ENCODE measurements around the gene PABPC3. TPM values are rescaled to one million over a fixed set of nuclear protein-coding genes. Genes with fewer than 3 reads are reported as not detected.

Gene PABPC3
- total and polyA plus RNA-seq, 2 donors (not counting 3 experiments of a cell fraction or from before 2014, with no cell fraction given): 0.07 to 0.31 TPM

GRCh38 chr13:25143706-25144105, 47.8 kb downstream of the PABPC3 start:
- Histone ChIP-seq H3K9ac (replicated peaks; ENCODE audit: extremely low read depth, insufficient read depth, low read length) (no peak overlapping the region), H2AFZ (ENCODE audit: low read depth, low read length) (no peak overlapping the region), H3K9me1 (replicated peaks; ENCODE audit: control insufficient read depth, extremely low read depth, insufficient read depth, low read length) (no peaks in the 10 kb centered on the region), H3K36me3 (ENCODE audit: control insufficient read depth in 2 of 2, extremely low read depth in 1 of 2, insufficient read depth in 2 of 2, low read length in 2 of 2) (no peaks in the 10 kb centered on the region), H3K4me2 (ENCODE audit: insufficient read depth, low read length) (no peak overlapping the region), H4K20me1 (replicated peaks; ENCODE audit: control insufficient read depth, extremely low read depth, insufficient read depth, low read length) (no peaks in the 10 kb centered on the region), H3K27ac (ENCODE audit: insufficient read depth, low read depth, low read length) (no peak overlapping the region), H3K4me3 (replicated peaks in 1 of 3; ENCODE audit: insufficient read depth in 1 of 3, low read depth in 1 of 3, low read length in 3 of 3) (no peak overlapping the region), H3K9me3 (replicated peaks; ENCODE audit: control insufficient read depth, insufficient read depth, low read length) (no peaks in the 10 kb centered on the region), H3K4me1 (ENCODE audit: control insufficient read depth, extremely low read depth, insufficient read depth, low read length) (no peaks in the 10 kb centered on the region), H3K79me2 (ENCODE audit: control insufficient read depth, insufficient read depth, low read length) (no peaks in the 10 kb centered on the region), H3K27me3 (ENCODE audit: control insufficient read depth in 2 of 2, insufficient read depth in 2 of 2, low read length in 2 of 2) (no peaks in the 10 kb centered on the region)
- CTCF ChIA-PET: interaction anchor here (1.3 kb wide), 1 partner anchor 29 kb away, joined by 4 read pairs; no protein-coding TSS in a partner anchor
- no TSS peak for BruUV-seq (replicated peaks)
- POLR2A ChIA-PET: no interaction called here
- TF ChIP-seq JUN (IDR thresholded peaks at IDR 0.05; ENCODE audit: borderline replicate concordance, insufficient read depth, insufficient read length, low read depth) (no peak), GATA2 (IDR thresholded peaks at IDR 0.05; ENCODE audit: insufficient read depth, insufficient read length, low read depth, low read length) (no peak)
- DNase-seq (ENCODE audit: low read depth, low spot score) (no peak), FAIRE-seq (no peak)
- intact Hi-C loops (cut with micrococcal nuclease): no loop called here
- dilution Hi-C loops (cut with MboI; ENCODE audit: extremely low pct_ligation_motif_present, low sequenced_read_pairs): no loop called here

GRCh38 chr13:25147638-25148401, 51.9 kb downstream of the PABPC3 start:
- ChIA-PET CTCF (no interaction called here), POLR2A (no interaction called here)
- no TSS peak for BruUV-seq (replicated peaks)
- Histone ChIP-seq H4K20me1 (replicated peaks; ENCODE audit: control insufficient read depth, extremely low read depth, insufficient read depth, low read length) (no peaks in the 10 kb centered on the region), H3K79me2 (ENCODE audit: control insufficient read depth, insufficient read depth, low read length) (no peaks in the 10 kb centered on the region), H3K4me3 (replicated peaks in 1 of 3; ENCODE audit: insufficient read depth in 1 of 3, low read depth in 1 of 3, low read length in 3 of 3) (no peak overlapping the region), H2AFZ (ENCODE audit: low read depth, low read length) (no peak overlapping the region), H3K4me1 (ENCODE audit: control insufficient read depth, extremely low read depth, insufficient read depth, low read length) (no peaks in the 10 kb centered on the region), H3K9me3 (replicated peaks; ENCODE audit: control insufficient read depth, insufficient read depth, low read length) (no peaks in the 10 kb centered on the region), H3K36me3 (ENCODE audit: control insufficient read depth in 2 of 2, extremely low read depth in 1 of 2, insufficient read depth in 2 of 2, low read length in 2 of 2) (no peaks in the 10 kb centered on the region), H3K27me3 (ENCODE audit: control insufficient read depth in 2 of 2, insufficient read depth in 2 of 2, low read length in 2 of 2) (peaks cover 0 to 1% of the 10 kb centered on the region in 2 experiments), H3K9me1 (replicated peaks; ENCODE audit: control insufficient read depth, extremely low read depth, insufficient read depth, low read length) (no peaks in the 10 kb centered on the region), H3K27ac (ENCODE audit: insufficient read depth, low read depth, low read length) (no peak overlapping the region), H3K4me2 (ENCODE audit: insufficient read depth, low read length) (no peak overlapping the region), H3K9ac (replicated peaks; ENCODE audit: extremely low read depth, insufficient read depth, low read length) (no peak overlapping the region)
- intact Hi-C loops (cut with micrococcal nuclease): no loop called here
- TF ChIP-seq MYC (IDR thresholded peaks at IDR 0.05; ENCODE audit: low read depth, low read length) (no peak), JUN (IDR thresholded peaks at IDR 0.05; ENCODE audit: borderline replicate concordance, insufficient read depth, insufficient read length, low read depth) (no peak), POLR2AphosphoS5 (IDR thresholded peaks at IDR 0.05; ENCODE audit: insufficient read depth, low read depth, low read length) (no peak), GATA2 (IDR thresholded peaks at IDR 0.05; ENCODE audit: insufficient read depth, insufficient read length, low read depth, low read length) (no peak), CTCF (IDR thresholded peaks at IDR 0.05; ENCODE audit: extremely low read depth in 1 of 2, insufficient read depth in 1 of 2, low read depth in 1 of 2, low read length in 2 of 2) (no peak), POLR2A (IDR thresholded peaks at IDR 0.05; ENCODE audit: low read depth, low read length) (no peak), EZH2 (IDR thresholded peaks at IDR 0.05; ENCODE audit: borderline replicate concordance, low read depth, low read length, severe bottlenecking) (no peak)
- dilution Hi-C loops (cut with MboI; ENCODE audit: extremely low pct_ligation_motif_present, low sequenced_read_pairs): no loop called here
- DNase-seq (ENCODE audit: low read depth, low spot score) (no peak), FAIRE-seq (no peak)

Data from endothelial cell of umbilical vein (primary cell).